Ovary (tissue), 3 donors: ENCODE measurements around the gene TRPT1.

Experiments
- POLR2A ChIP-seq: fragments of 450-650 bp; IDR thresholded peaks from one replicate; pipeline ENCODE4 v1.6.1; 2017; ENCODE audit warnings: antibody characterized with exemption, mild to moderate bottlenecking, moderate library complexity
- TF ChIP-seq, protein P1 (sequence below), 3 donors: fragments of 450-650 bp in 2 of 3; fragments of 200-600 bp in 1 of 3; IDR thresholded peaks; one replicate each; pipeline versions ENCODE4 v1.5.1 to v1.8.0; 2016 to 2022; ENCODE audit warnings: antibody characterized with exemption in 3 of 3, mild to moderate bottlenecking in 1 of 3
- donor health status: DM: no; HTN: no; CAD: no.

DNA sequence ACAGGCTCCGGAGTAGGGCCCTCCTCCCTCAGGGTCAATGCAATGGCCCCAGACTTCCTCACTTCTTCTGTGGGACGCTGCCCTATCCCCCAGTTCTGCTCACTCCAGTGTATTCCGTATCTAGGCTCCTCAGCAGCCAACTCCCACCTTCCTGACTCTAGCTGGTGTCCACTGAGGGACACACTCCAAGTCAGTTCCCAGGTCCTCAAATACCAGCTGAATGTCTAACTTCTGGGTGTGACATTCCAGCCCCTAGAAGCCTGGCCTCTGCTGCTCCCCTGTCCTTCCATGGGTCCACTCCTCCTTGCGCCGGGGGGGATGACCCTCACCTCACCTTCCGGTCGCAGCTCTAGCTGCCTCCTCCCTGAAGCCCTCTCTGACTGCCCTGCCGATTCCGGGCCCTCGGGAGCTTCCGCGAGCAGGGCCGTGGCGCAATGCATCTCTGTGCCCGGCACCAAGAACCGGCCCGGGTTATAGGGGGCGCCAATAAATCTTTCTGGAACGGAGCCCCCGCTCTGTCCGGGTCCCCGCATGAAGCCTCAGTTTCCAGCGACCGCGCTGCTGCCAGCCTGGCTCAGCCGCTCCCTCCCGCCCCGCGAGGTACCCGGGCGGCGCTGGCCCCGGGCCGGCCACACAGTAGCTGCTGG is 43.0 kb upstream of the TRPT1 start:
- no peak for TF ChIP-seq POLR2A
- TF ChIP-seq, protein P1, sequence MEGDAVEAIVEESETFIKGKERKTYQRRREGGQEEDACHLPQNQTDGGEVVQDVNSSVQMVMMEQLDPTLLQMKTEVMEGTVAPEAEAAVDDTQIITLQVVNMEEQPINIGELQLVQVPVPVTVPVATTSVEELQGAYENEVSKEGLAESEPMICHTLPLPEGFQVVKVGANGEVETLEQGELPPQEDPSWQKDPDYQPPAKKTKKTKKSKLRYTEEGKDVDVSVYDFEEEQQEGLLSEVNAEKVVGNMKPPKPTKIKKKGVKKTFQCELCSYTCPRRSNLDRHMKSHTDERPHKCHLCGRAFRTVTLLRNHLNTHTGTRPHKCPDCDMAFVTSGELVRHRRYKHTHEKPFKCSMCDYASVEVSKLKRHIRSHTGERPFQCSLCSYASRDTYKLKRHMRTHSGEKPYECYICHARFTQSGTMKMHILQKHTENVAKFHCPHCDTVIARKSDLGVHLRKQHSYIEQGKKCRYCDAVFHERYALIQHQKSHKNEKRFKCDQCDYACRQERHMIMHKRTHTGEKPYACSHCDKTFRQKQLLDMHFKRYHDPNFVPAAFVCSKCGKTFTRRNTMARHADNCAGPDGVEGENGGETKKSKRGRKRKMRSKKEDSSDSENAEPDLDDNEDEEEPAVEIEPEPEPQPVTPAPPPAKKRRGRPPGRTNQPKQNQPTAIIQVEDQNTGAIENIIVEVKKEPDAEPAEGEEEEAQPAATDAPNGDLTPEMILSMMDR (IDR thresholded peaks at IDR 0.05): no peak
